GM19324 (cell line): Measurements from ENCODE around the gene ANAPC2.

Experiments used
- ATAC-seq: cut with Tn5 transposase; IDR thresholded peaks from one replicate; pipeline ENCODE4 v1.9.1; 2021; ENCODE audit warnings: mild to moderate bottlenecking, moderate library complexity; ENCODE audit not compliant: unreplicated experiment, low FRiP score

Gene ANAPC2

GRCh38 chr9:137165250-137165836, 23.0 kb downstream of the ANAPC2 start:
- ATAC-seq, result no peak

- no peak for ATAC-seq
Measured at GRCh38 chr9:137164370-137165249, 23.8 kb downstream of the ANAPC2 start.

- ATAC-seq, result no peak
Measured at GRCh38 chr9:137163805-137164204, 24.6 kb downstream of the ANAPC2 start.

- no peak for ATAC-seq
Measured at GRCh38 chr9:137163365-137163715, 25.0 kb downstream of the ANAPC2 start.

GRCh38 chr9:137162505-137163364, 25.6 kb downstream of the ANAPC2 start:
- no peak for ATAC-seq

GRCh38 chr9:137161558-137162486, 26.5 kb downstream of the ANAPC2 start:
- no peak for ATAC-seq

- no peak for ATAC-seq
Measured at GRCh38 chr9:137160716-137161557, 27.4 kb downstream of the ANAPC2 start.

GRCh38 chr9:137160054-137160425, 28.3 kb downstream of the ANAPC2 start:
- ATAC-seq, result no peak

GRCh38 chr9:137159105-137160053, 29.0 kb downstream of the ANAPC2 start:
- ATAC-seq, result no peak

GRCh38 chr9:137158625-137159024, 29.7 kb downstream of the ANAPC2 start:
- ATAC-seq, result no peak

- no peak for ATAC-seq
Measured at GRCh38 chr9:137157618-137158415, 30.5 kb downstream of the ANAPC2 start.

- no peak for ATAC-seq
Measured at GRCh38 chr9:137156567-137157375, 31.6 kb downstream of the ANAPC2 start.

- ATAC-seq, result no peak
Measured at GRCh38 chr9:137152844-137153405, 35.4 kb downstream of the ANAPC2 start.

- no peak for ATAC-seq
Measured at GRCh38 chr9:137150617-137151457, 37.5 kb downstream of the ANAPC2 start.

- no peak for ATAC-seq
Measured at GRCh38 chr9:137149942-137150616, 38.3 kb downstream of the ANAPC2 start.
